Tibial artery (tissue), 4 donors: ENCODE data around the gene INTS1.
A peak's percentile ranks its signal among the peaks of the same experiment; 100 is the strongest.

Experiments
- DNase-seq, 2 donors: peaks; one replicate each; pipeline ENCODE4 v3.0.0-alpha.2; 2019
- H3K27ac ChIP-seq, 2 donors: fragments of 200-600 bp; sonication (generic) in 1 of 2; 1 replicate in 1 of 2; 2 replicates in 1 of 2; pipeline ENCODE4 v1.5.1; 2018 to 2019; ENCODE audit warnings: mild to moderate bottlenecking in 1 of 2
- H3K27me3 ChIP-seq, 2 donors: fragments of 200-600 bp; sonication (generic) in 1 of 2; one replicate each; pipeline versions ENCODE4 v1.5.1 to v1.6.0; 2016 to 2019
- H3K36me3 ChIP-seq, 3 donors: fragments of 200-600 bp; sonication (generic) in 2 of 3; one replicate each; pipeline ENCODE4 v1.5.1; 2016 to 2019; ENCODE audit warnings: mild to moderate bottlenecking in 2 of 3
- H3K4me1 ChIP-seq, 4 donors: fragments of 200-600 bp; sonication (generic) in 2 of 4; 1 replicate in 3 of 4; 2 replicates in 1 of 4; pipeline ENCODE4 v1.5.1; 2016 to 2019
- H3K4me3 ChIP-seq, 2 donors: fragments of 200-600 bp; sonication (generic) in 1 of 2; 1 replicate in 1 of 2; 2 replicates in 1 of 2; pipeline ENCODE4 v1.5.1; 2018 to 2019; ENCODE audit warnings: mild to moderate bottlenecking in 2 of 2
- H3K9me3 ChIP-seq, 3 donors: fragments of 200-600 bp; sonication (generic) in 1 of 3; one replicate each; pipeline ENCODE4 v1.5.1; 2016 to 2019
- CTCF ChIP-seq, 2 experiments: fragments of 200-600 bp in 1 of 2; fragments of 450-650 bp in 1 of 2; IDR thresholded peaks; one replicate each; pipeline ENCODE4 v1.5.1; 2017 to 2019; ENCODE audit warnings: antibody characterized with exemption in 2 of 2, mild to moderate bottlenecking in 1 of 2, moderate library complexity in 1 of 2
- intact Hi-C: fragments of 100-400 bp; cut with DNase I; formaldehyde crosslinking; loops from one replicate; pipeline ENCODE4 v1.15.0; 2023; ENCODE audit warnings: low total_unique reads

Gene INTS1

DNA sequence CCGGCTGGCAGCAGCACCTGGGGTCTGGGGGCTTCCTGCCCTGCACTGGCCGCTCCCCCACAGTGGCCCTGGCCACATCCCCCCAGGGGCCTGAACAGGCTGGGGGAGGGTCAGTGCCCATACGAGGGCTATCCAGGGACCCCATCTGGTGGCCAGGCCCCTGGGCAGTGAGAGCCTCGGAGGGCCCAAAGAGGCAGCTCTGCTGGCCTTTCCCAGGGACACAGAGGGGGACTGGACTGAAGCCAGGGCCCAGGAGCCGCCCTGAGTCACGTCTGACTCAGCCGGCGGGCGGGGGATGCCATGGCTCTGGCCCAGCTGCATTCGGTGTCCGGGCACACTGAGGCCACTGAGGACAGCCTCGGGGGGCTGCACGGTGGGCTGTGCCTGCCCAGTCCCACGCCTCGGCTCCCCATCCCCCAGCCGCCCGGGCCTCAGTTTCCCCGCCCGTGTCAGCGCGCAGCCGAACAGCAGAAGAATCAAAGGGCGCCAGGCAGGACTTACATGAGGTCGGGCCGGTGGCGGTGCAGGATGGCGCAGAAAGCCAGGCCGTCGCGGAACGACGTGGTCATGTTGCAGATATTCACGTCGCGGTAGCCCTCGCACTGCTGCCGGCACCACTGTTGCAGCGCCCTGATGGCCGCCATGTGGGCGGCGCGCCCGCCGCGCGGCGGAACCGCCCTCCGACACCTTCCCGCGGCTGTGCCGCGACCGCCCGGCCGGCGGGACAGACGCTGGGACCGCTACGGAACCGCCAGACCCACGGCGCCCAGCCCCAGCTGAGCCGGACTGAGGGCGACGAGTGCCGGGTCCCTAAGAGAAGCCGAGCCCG, 45.3 kb downstream of the INTS1 start, which contains the start of gene MICALL2:
MICALL2 (minus strand) TSS at position 788 of the 829 bp plus-strand sequence; CDS start at position 644, 144 bp downstream.
- Histone ChIP-seq H3K4me1 (peaks cover 0 to 88% (median 66%) of the 10 kb centered on the region in 4 donors), H3K27ac (peak within 1 kb of the TSS; percentile 87 to 92)
- intact Hi-C loops, result loop anchor here (5.0 kb wide), 1 partner anchor 783 kb away; the partner anchor contains the start of genes MRM2 and NUDT1

GRCh38 chr7:1457949-1458682, 46.1 kb downstream of the INTS1 start:
- peaks cover 0 to 88% (median 58%) of the 10 kb centered on the region in 4 donors for H3K4me1 ChIP-seq
- no peaks in the 10 kb centered on the region for H3K36me3 ChIP-seq
- no peaks in the 10 kb centered on the region for H3K27me3 ChIP-seq
- no peak for DNase-seq
- TF ChIP-seq CTCF (IDR thresholded peaks at IDR 0.05), result no peak
- peak overlapping the region; percentile 87 to 92 for H3K27ac ChIP-seq
- no peaks in the 10 kb centered on the region for H3K9me3 ChIP-seq
- H3K4me3 ChIP-seq, result peak overlapping the region; percentile 86 to 88
- intact Hi-C loops, result loop anchor here (5.0 kb wide), 1 partner anchor 784 kb away; the partner anchor contains the start of genes MRM2 and NUDT1

More for the DNA sequence above, 45.3 kb downstream of the INTS1 start, which contains the start of gene MICALL2:
- Histone ChIP-seq H3K27me3 (no peaks in the 10 kb centered on the region), H3K9me3 (no peaks in the 10 kb centered on the region), H3K36me3 (no peaks in the 10 kb centered on the region), H3K4me3 (peak within 1 kb of the TSS; percentile 86 to 88)
- DNase-seq, result peak; percentile 85 to 95
- TF ChIP-seq CTCF (IDR thresholded peaks at IDR 0.05), result no peak

GRCh38 chr7:1457059-1457948, 46.9 kb downstream of the INTS1 start:
- H3K27me3 ChIP-seq, result no peaks in the 10 kb centered on the region
- TF ChIP-seq CTCF (IDR thresholded peaks at IDR 0.05), result no peak
- no peaks in the 10 kb centered on the region for H3K36me3 ChIP-seq
- peaks cover 0 to 88% (median 58%) of the 10 kb centered on the region in 4 donors for H3K4me1 ChIP-seq
- H3K9me3 ChIP-seq, result no peaks in the 10 kb centered on the region
- DNase-seq, result no peak
- peak overlapping the region; percentile 86 to 88 for H3K4me3 ChIP-seq
- peak overlapping the region in 1 of 2 donors; percentile 92 for H3K27ac ChIP-seq
- intact Hi-C loops, result loop anchor here (5.0 kb wide), 1 partner anchor 785 kb away; the partner anchor contains the start of genes MRM2 and NUDT1

DNA sequence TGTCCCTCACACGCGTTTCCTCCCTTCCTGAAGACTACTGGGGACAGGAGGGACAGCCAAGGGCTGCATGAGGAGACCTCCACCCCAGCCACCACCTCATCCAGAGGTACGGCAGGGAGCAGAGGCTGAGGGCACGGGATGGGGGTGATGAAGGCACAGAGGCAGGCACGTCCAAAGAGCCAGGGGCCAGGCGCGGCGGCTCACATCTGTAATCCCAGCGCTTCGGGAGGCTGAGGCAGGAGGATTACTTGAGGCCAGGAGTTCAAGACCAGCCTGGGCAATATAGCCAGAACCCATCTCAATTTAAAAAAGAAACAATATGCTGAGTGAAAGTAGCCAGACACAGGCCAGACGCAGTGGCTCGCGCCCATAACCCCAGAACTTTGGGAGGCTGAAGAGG, 48.2 kb downstream of the INTS1 start:
- Histone ChIP-seq H3K4me1 (peaks cover 0 to 81% (median 49%) of the 10 kb centered on the region in 4 donors), H3K36me3 (no peaks in the 10 kb centered on the region), H3K9me3 (no peaks in the 10 kb centered on the region), H3K27ac (no peak overlapping the region), H3K4me3 (no peak overlapping the region), H3K27me3 (no peaks in the 10 kb centered on the region)
- TF ChIP-seq CTCF (IDR thresholded peaks at IDR 0.05), result no peak
- intact Hi-C loops, result loop anchor here (5.0 kb wide), 1 partner anchor 786 kb away; the partner anchor contains the start of genes MRM2 and NUDT1
- no peak for DNase-seq
